Activated T-cell treated with anti-CD3 and anti-CD28 coated beads, Interleukin-2, amount 50 U/mL, for 72 hours (primary cell): ENCODE data around the gene NOVA2. TPM values are rescaled to one million over a fixed set of nuclear protein-coding genes. Genes with fewer than 3 reads are reported as not detected.

Experiments used
- ATAC-seq, 2 donors: fragments of 150-1000 bp; cut with Tn5 transposase; replicated peaks in 1 of 2; 2 replicates each; pipeline ENCODE4 v1.10.0; 2021; ENCODE audit warnings: moderate library complexity in 2 of 2, mild to moderate bottlenecking in 1 of 2
- DNase-seq, 2 donors: peaks; one replicate each; pipeline ENCODE4 v3.0.0; 2021 to 2022; ENCODE audit warnings: mixed read lengths in 1 of 2
- H3K27ac Mint-ChIP-seq: one replicate; pipeline ENCODE4 v1.8.0; 2022; ENCODE audit warnings: mild to moderate bottlenecking, moderate library complexity, mixed read lengths
- H3K27me3 Mint-ChIP-seq: one replicate; pipeline ENCODE4 v1.8.0; 2022; ENCODE audit warnings: low read depth, mixed read lengths
- H3K36me3 Mint-ChIP-seq, 2 donors: one replicate each; pipeline ENCODE4 v1.8.0; 2022; ENCODE audit warnings: mixed read lengths in 2 of 2, mild to moderate bottlenecking in 1 of 2; ENCODE audit not compliant: insufficient read depth in 2 of 2
- H3K4me1 Mint-ChIP-seq: one replicate; pipeline ENCODE4 v1.8.0; 2022; ENCODE audit warnings: low read depth, mixed read lengths
- H3K4me3 Mint-ChIP-seq, 2 donors: one replicate each; pipeline ENCODE4 v1.8.0; 2022; ENCODE audit warnings: mild to moderate bottlenecking in 2 of 2, mixed read lengths in 2 of 2, moderate library complexity in 2 of 2
- H3K9me3 Mint-ChIP-seq, 2 donors: one replicate each; pipeline ENCODE4 v1.8.0; 2022; ENCODE audit warnings: mixed read lengths in 2 of 2
- total RNA-seq, 2 donors: library from RNA; stranded (reverse); gene quantifications; one replicate each; pipeline ENCODE4 v1.2.3, GENCODE V29; 2022

Gene NOVA2
- total RNA-seq, 2 donors from 2014 or later, result 0.38 to 0.58 TPM

DNA sequence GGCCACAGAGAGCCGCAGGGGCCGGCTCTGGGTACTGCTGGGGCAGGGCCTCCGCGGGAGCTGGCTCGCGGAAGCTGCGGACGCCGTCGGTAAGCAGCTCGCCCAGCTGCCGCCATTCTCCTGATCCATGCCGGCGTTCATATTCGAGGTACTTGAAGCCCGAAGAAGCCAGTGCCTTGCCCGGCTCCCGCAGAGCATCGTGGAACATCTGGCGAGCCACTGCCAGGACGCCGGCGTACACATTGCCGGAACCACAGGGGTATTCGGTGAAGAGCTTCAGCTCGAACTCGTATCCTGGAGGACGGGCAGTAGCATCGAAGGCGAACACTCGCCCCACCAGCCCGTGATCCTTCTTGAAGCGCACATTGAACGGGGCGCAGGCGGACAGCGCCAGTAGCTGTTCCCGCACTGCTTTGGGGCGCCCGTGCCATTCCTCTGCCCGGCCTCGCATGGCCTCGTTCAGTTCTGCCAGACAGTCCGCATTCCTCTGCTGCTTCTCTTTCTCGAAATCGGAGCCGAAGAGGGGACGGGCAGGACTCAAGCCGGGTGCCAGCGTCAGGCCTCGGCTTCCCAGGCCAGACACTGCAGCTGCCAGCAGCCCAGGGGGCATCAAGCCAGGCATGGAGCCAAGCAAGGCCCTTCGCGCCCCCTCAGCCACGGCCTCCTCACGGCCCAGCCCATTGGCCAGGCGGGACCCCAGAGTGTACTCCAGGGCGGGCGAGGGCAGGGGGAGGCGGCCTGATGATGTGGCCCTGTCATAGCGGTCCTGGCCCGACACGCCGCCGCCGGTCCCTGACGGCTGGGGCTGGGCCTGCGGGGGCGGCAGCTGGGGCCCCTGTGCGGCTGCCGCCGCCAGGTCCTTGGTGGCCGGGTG is 88.7 kb downstream of the NOVA2 start:
- Mint-ChIP-seq H3K27ac (no peak overlapping the region), H3K27me3 (no peaks in the 10 kb centered on the region), H3K4me3 (peak overlapping the region; percentile 66 to 74), H3K36me3 (peaks cover 0 to 2% of the 10 kb centered on the region in 2 donors), H3K9me3 (no peaks in the 10 kb centered on the region), H3K4me1 (peaks cover 34% of the 10 kb centered on the region)
- DNase-seq (peak; percentile 49 to 50), ATAC-seq (peak in 1 of 2 donors; percentile 3)

DNA sequence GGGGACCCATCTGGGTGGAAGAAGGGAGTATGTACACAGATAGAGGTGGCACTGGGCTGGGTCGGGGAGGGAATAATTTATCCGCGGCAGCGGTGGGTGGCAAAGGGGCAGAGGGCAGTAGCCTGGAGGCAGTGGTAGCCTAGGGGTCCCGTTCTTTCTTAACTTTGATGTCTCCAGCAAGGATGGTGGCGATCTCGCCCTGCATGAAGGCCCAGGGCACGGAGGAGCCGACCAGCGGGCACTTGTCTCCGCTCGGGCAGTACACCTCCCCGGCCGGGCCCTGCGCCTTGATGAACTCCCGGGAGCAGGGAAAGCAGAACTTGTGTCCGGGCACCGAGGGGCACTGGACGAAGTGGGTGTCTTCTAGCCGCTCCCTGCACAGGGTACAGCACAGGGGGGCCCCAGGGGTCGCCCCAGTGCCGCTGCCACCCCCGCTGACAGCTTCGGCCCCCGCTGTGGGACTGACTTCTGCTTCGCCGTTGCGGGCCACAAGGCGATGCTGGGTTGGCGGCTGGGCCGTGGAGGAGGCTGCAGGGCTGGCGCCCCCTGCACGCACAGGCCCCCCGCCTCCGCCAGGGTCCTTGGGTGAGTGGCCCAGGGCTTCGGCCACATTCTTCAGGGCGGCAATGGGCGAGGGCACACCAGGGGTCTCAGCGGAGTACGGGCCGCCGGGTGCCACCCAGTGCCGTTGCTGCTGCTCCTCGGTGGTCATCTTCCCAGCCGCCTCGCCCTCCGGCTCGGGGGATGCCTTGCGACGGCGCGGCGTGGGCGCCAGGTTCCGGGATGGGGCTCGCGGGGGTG is 89.6 kb downstream of the NOVA2 start:
- DNase-seq (no peak), ATAC-seq (no peak)
- Mint-ChIP-seq H3K9me3 (no peaks in the 10 kb centered on the region), H3K4me1 (peaks cover 34% of the 10 kb centered on the region), H3K27ac (no peak overlapping the region), H3K36me3 (peaks cover 0 to 2% of the 10 kb centered on the region in 2 donors), H3K4me3 (peak overlapping the region; percentile 84 to 89), H3K27me3 (no peaks in the 10 kb centered on the region)

Other genes starting within 250 kb of the NOVA2 start
- gene FBXO46, start 243.0 kb downstream of the NOVA2 start, total RNA-seq, result 10 to 100 TPM; 38.4 to 46.5 TPM
- under 1 TPM; 0.09 to 0.19 TPM for gene MEIOSIN, start 240.4 kb downstream of the NOVA2 start, total RNA-seq
- gene SIX5, start 204.6 kb downstream of the NOVA2 start, total RNA-seq, result 1 to 10 TPM; 3.7 to 5.2 TPM
- gene DMPK, start 191.4 kb downstream of the NOVA2 start, total RNA-seq, result 10 to 100 TPM; 31.7 to 42.4 TPM
- gene DMWD, start 181.0 kb downstream of the NOVA2 start, total RNA-seq, result 10 to 100 TPM; 36.7 to 54.1 TPM
- under 1 TPM; 0.43 to 0.60 TPM for gene RSPH6A, start 158.6 kb downstream of the NOVA2 start, total RNA-seq
- 100 to 1,000 TPM in 1 of 2 donors, 10 to 100 TPM in 1; 95.5 to 112 TPM for gene SYMPK, start 110.7 kb downstream of the NOVA2 start, total RNA-seq
- 1 to 10 TPM in 1 of 2 donors, under 1 TPM in 1; 0.88 to 1.6 TPM for gene FOXA3, start 109.5 kb downstream of the NOVA2 start, total RNA-seq
- gene IRF2BP1, start 87.7 kb downstream of the NOVA2 start, total RNA-seq, result 10 to 100 TPM; 16.3 to 19.9 TPM
- 10 to 100 TPM in 1 of 2 donors, 1 to 10 TPM in 1; 9.2 to 10.9 TPM for gene MYPOP, start 71.3 kb downstream of the NOVA2 start, total RNA-seq
- not detected for gene NANOS2, start 59.1 kb downstream of the NOVA2 start, total RNA-seq
- 10 to 100 TPM; 21.8 to 22.0 TPM for gene CCDC61, start 21.6 kb upstream of the NOVA2 start, total RNA-seq
- not detected for gene PGLYRP1, start 49.2 kb upstream of the NOVA2 start, total RNA-seq
- not detected for gene IGFL4, start 67.1 kb upstream of the NOVA2 start, total RNA-seq
- not detected for gene IGFL3, start 150.8 kb upstream of the NOVA2 start, total RNA-seq
- gene IGFL2, start 174.4 kb upstream of the NOVA2 start, total RNA-seq, result not detected